Central memory CD8-positive, alpha-beta T cell (primary cell): ENCODE results near the gene FHL5.

Source experiments
- ATAC-seq: fragments of 150-1000 bp; cut with Tn5 transposase; replicated peaks from 2 replicates; pipeline ENCODE4 v1.10.0; 2022; ENCODE audit warnings: mild to moderate bottlenecking, moderate FRiP score, moderate number of reproducible peaks; ENCODE audit not compliant: poor library complexity, severe bottlenecking; ENCODE audit errors: extremely low read depth
- DNase-seq, 2 donors: peaks; one replicate each; pipeline ENCODE4 v3.0.0; 2021; ENCODE audit warnings: low spot score in 2 of 2
- H3K27ac Mint-ChIP-seq: one replicate; pipeline ENCODE4 v1.8.0; 2022; ENCODE audit warnings: low read depth, mild to moderate bottlenecking, moderate library complexity, mixed read lengths
- H3K27me3 Mint-ChIP-seq: one replicate; pipeline ENCODE4 v1.8.0; 2022; ENCODE audit warnings: mixed read lengths
- H3K36me3 Mint-ChIP-seq: one replicate; pipeline ENCODE4 v1.8.0; 2022; ENCODE audit warnings: mild to moderate bottlenecking, moderate library complexity, mixed read lengths; ENCODE audit not compliant: insufficient read depth
- H3K4me1 Mint-ChIP-seq: one replicate; pipeline ENCODE4 v1.8.0; 2022; ENCODE audit warnings: mixed read lengths
- H3K4me3 Mint-ChIP-seq: one replicate; pipeline ENCODE4 v1.8.0; 2022; ENCODE audit warnings: mild to moderate bottlenecking, moderate library complexity, mixed read lengths
- H3K9me3 Mint-ChIP-seq: one replicate; pipeline ENCODE4 v1.8.0; 2022; ENCODE audit warnings: mixed read lengths

Gene FHL5

DNA sequence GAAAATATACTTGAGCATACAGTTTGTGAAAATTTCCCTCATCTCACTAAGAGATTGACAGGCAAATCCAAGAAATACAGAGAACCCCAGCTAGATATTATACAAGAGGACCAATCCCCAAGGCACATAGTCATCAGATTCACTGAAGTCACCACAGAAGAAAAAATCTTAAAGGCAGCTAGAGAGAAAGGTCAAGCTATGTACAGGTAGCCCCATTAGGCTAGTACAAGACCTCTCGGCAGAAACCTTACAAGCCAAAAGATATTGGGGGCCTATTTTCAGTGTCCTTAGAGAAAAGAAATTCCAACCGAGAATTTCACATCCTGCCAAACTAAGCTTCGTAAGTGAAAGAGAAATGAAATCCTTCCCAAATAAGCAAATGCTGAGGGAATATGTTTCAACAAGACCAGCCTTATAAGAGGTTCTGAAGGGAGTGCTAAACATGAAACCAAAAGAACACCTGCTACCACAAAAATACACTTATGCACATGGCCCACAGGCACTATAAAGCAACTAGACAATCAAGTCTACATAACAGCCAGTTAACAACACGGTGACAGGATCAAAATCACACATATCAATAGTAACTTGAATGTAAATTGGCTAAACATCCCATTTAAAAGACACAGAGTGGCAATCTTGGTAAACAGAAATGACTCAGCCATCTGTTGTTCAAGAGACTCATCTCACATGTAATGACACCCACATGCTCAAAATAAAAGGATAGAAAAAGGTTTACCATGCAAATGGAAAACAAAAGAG is 96.3 kb downstream of the FHL5 start:
- Mint-ChIP-seq H3K4me3 (no peak overlapping the region), H3K27ac (no peak overlapping the region), H3K9me3 (no peaks in the 10 kb centered on the region), H3K36me3 (no peaks in the 10 kb centered on the region), H3K4me1 (no peaks in the 10 kb centered on the region), H3K27me3 (peaks cover 50% of the 10 kb centered on the region)
- ATAC-seq, result no peak
- no peak for DNase-seq
